H1 (cell line): ENCODE measurements around the gene TRIM44. TPM values are rescaled to one million over a fixed set of nuclear protein-coding genes. Genes with fewer than 3 reads are reported as not detected.

Experiments used
- CTCF ChIA-PET: fragments of 300-600 bp; sonication (Branson Sonifier 250); formaldehyde crosslinking; loops from one replicate; lab custom pipeline; 2021; ENCODE audit not compliant: partially characterized antibody; lab: Charles Lee
- POLR2A ChIA-PET: fragments of 300-600 bp; sonication (Branson Sonifier 250); formaldehyde crosslinking; loops from one replicate; lab custom pipeline; 2021; ENCODE audit warnings: inconsistent platforms; ENCODE audit not compliant: partially characterized antibody; lab: Charles Lee
- DNase-seq, 2 experiments: peaks; one replicate each; pipeline versions ENCODE4 v3.0.0 to v3.0.0-alpha.2; 2010 to 2022; ENCODE audit warnings: low spot score in 2 of 2, low read depth in 1 of 2, mixed read lengths in 1 of 2
- FAIRE-seq: peaks from 2 replicates; lab custom pipeline; 2011; peaks lifted over from hg19 to GRCh38; lab: Jason Lieb, UNC
- H2AFZ ChIP-seq: 2 replicates; pipeline ENCODE4 v1.8.1; 2012; ENCODE audit warnings: low read length, inconsistent platforms
- H2AK5ac ChIP-seq: 2 replicates; pipeline ENCODE4 v1.6.1; 2013; ENCODE audit warnings: low read depth, low read length
- H2BK120ac ChIP-seq: replicated peaks from 2 replicates; pipeline ENCODE3; 2013; ENCODE audit warnings: low read depth, low read length, inconsistent platforms
- H2BK12ac ChIP-seq: 2 replicates; pipeline ENCODE4 v1.6.1; 2013; ENCODE audit warnings: low read depth, low read length
- H2BK15ac ChIP-seq: 2 replicates; pipeline ENCODE4 v1.6.1; 2013; ENCODE audit warnings: low read length
- H2BK20ac ChIP-seq: 2 replicates; pipeline ENCODE4 v1.6.1; 2013; ENCODE audit warnings: low read length
- H2BK5ac ChIP-seq: 2 replicates; pipeline ENCODE4 v1.6.1; 2013; ENCODE audit warnings: low read depth, low read length
- H3K14ac ChIP-seq: 2 replicates; pipeline ENCODE4 v1.6.1; 2013; ENCODE audit warnings: inconsistent platforms; ENCODE audit not compliant: insufficient read length
- H3K18ac ChIP-seq: 2 replicates; pipeline ENCODE4 v1.6.1; 2013; ENCODE audit warnings: low read length; ENCODE audit errors: extremely low read depth
- H3K23ac ChIP-seq: 2 replicates; pipeline ENCODE4 v1.6.1; 2013; ENCODE audit warnings: inconsistent platforms; ENCODE audit not compliant: insufficient read length
- H3K23me2 ChIP-seq: 2 replicates; pipeline ENCODE4 v1.6.1; 2013; ENCODE audit warnings: low read depth, low read length
- H3K27ac ChIP-seq: 2 replicates; pipeline ENCODE4 v1.6.1; 2011; ENCODE audit warnings: low read depth, low read length, inconsistent platforms
- H3K27me3 ChIP-seq, 4 experiments: replicated peaks in 1 of 4; 1 replicate in 1 of 4; 2 replicates in 3 of 4; pipeline versions ENCODE4 v1.6.1 to v1.8.1; 2011 to 2013; ENCODE audit warnings: low read length in 3 of 4, mild to moderate bottlenecking in 3 of 4, inconsistent platforms in 2 of 4, mixed read lengths in 2 of 4, moderate library complexity in 1 of 4; ENCODE audit not compliant: control insufficient read depth in 3 of 4, insufficient read depth in 3 of 4; ENCODE audit errors: extremely low read depth in 1 of 4
- H3K36me3 ChIP-seq, 4 experiments: 2 replicates each; pipeline versions ENCODE4 v1.6.1 to v1.8.1; 2011 to 2013; ENCODE audit warnings: mild to moderate bottlenecking in 4 of 4, low read length in 3 of 4, moderate library complexity in 2 of 4, control low read depth in 1 of 4, inconsistent platforms in 1 of 4; ENCODE audit not compliant: insufficient read depth in 4 of 4, control insufficient read depth in 2 of 4
- H3K4ac ChIP-seq: replicated peaks from 2 replicates; pipeline ENCODE3; 2013; ENCODE audit warnings: low read length, low read depth, mixed read lengths, inconsistent platforms; ENCODE audit not compliant: insufficient read length
- H3K4me1 ChIP-seq, 4 experiments: replicated peaks in 1 of 4; 1 replicate in 1 of 4; 2 replicates in 3 of 4; pipeline versions ENCODE4 v1.6.1 to v1.8.1; 2011 to 2013; ENCODE audit warnings: low read length in 3 of 4, inconsistent platforms in 2 of 4, mixed read lengths in 1 of 4; ENCODE audit not compliant: insufficient read depth in 4 of 4, control insufficient read depth in 3 of 4
- H3K4me2 ChIP-seq, 2 experiments: 2 replicates each; pipeline versions ENCODE4 v1.6.1 to v1.8.1; 2011 to 2013; ENCODE audit warnings: low read depth in 2 of 2, low read length in 2 of 2, control low read depth in 1 of 2, inconsistent platforms in 1 of 2, mild to moderate bottlenecking in 1 of 2; ENCODE audit not compliant: insufficient read depth in 1 of 2
- H3K4me3 ChIP-seq, 4 experiments: fragments of 200-600, 300-600 bp in 1 of 4; sonication (generic), shearing (Covaris generic), sonication (Bioruptor Twin) in 1 of 4; 2 replicates each; pipeline versions ENCODE4 v1.5.1 to v1.8.1; 2011 to 2016; ENCODE audit warnings: low read length in 4 of 4, low read depth in 3 of 4, control low read depth in 2 of 4, inconsistent platforms in 2 of 4, mild to moderate bottlenecking in 2 of 4, mixed read lengths in 1 of 4, moderate library complexity in 1 of 4; ENCODE audit not compliant: insufficient read depth in 2 of 4; ENCODE audit errors: extremely low read depth in 1 of 4
- H3K56ac ChIP-seq: replicated peaks from 2 replicates; pipeline ENCODE3; 2013; ENCODE audit warnings: low read depth, mild to moderate bottlenecking, mixed read lengths, low read length, inconsistent platforms; ENCODE audit not compliant: insufficient read length
- H3K79me1 ChIP-seq: 2 replicates; pipeline ENCODE4 v1.6.1; 2013; ENCODE audit warnings: low read depth, low read length, control low read depth
- H3K79me2 ChIP-seq, 2 experiments: 2 replicates each; pipeline versions ENCODE4 v1.6.1 to v1.8.1; 2012 to 2013; ENCODE audit warnings: low read length in 2 of 2, mild to moderate bottlenecking in 2 of 2, inconsistent platforms in 1 of 2; ENCODE audit not compliant: insufficient read depth in 2 of 2, control insufficient read depth in 1 of 2
- H3K9ac ChIP-seq, 4 experiments: replicated peaks in 1 of 4; 1 replicate in 1 of 4; 2 replicates in 3 of 4; pipeline versions ENCODE4 v1.6.1 to v1.8.1; 2011 to 2013; ENCODE audit warnings: low read depth in 3 of 4, low read length in 3 of 4, control low read depth in 2 of 4, mild to moderate bottlenecking in 2 of 4, moderate library complexity in 2 of 4, inconsistent platforms in 1 of 4; ENCODE audit errors: extremely low read depth in 1 of 4
- H3K9me3 ChIP-seq, 2 experiments: 2 replicates each; pipeline versions ENCODE4 v1.6.1 to v1.8.1; 2012 to 2013; ENCODE audit warnings: mild to moderate bottlenecking in 2 of 2, moderate library complexity in 2 of 2, control low read depth in 1 of 2, inconsistent platforms in 1 of 2, low read depth in 1 of 2, low read length in 1 of 2, mixed read lengths in 1 of 2; ENCODE audit not compliant: insufficient read depth in 2 of 2
- H4K20me1 ChIP-seq, 2 experiments: replicated peaks in 1 of 2; 2 replicates each; pipeline versions ENCODE3 to v1.8.1; 2011 to 2013; ENCODE audit warnings: inconsistent platforms in 2 of 2, low read length in 2 of 2, mild to moderate bottlenecking in 1 of 2; ENCODE audit not compliant: insufficient read depth in 2 of 2, control insufficient read depth in 1 of 2
- H4K5ac ChIP-seq: 2 replicates; pipeline ENCODE4 v1.6.1; 2013; ENCODE audit warnings: low read length, low read depth, mixed read lengths, inconsistent platforms; ENCODE audit not compliant: insufficient read length
- H4K8ac ChIP-seq: 2 replicates; pipeline ENCODE4 v1.8.0; 2013; ENCODE audit warnings: mild to moderate bottlenecking, moderate library complexity, low read length, inconsistent platforms; ENCODE audit not compliant: insufficient read depth; ENCODE audit errors: extremely low read depth
- H4K91ac ChIP-seq: replicated peaks from 2 replicates; pipeline ENCODE3; 2013; ENCODE audit warnings: low read length, mixed read lengths, inconsistent platforms; ENCODE audit not compliant: insufficient read length
- EP300 ChIP-seq, 2 experiments: IDR thresholded peaks; 1 replicate in 1 of 2; 2 replicates in 1 of 2; pipeline ENCODE4 v1.6.1; 2011 to 2012; ENCODE audit warnings: low read depth in 2 of 2, low read length in 2 of 2, mild to moderate bottlenecking in 2 of 2, borderline replicate concordance in 1 of 2, inconsistent platforms in 1 of 2, moderate library complexity in 1 of 2
- TAF7 ChIP-seq: optimal IDR thresholded peaks from 2 replicates; pipeline ENCODE3; 2011; ENCODE audit warnings: low read depth, mild to moderate bottlenecking, inconsistent platforms, low read length, moderate library complexity, borderline replicate concordance
- WGBS, 2 experiments: shearing (Covaris generic) in 1 of 2; methylation state at CpG; one replicate each; pipeline versions ENCODE4 v1.1.6 to v1.1.7; 2013 to 2015; ENCODE audit warnings: low lambda C conversion rate in 2 of 2, mixed read lengths in 2 of 2, inconsistent platforms in 1 of 2, low coverage in 1 of 2, missing lambda C conversion rate in 1 of 2; ENCODE audit not compliant: insufficient replicate concordance in 2 of 2, insufficient coverage in 1 of 2, insufficient read length in 1 of 2; ENCODE audit errors: extremely low coverage in 1 of 2, missing lambda C conversion rate in 1 of 2; 5-methylcytosine and 5-hydroxymethylcytosine counted together
- polyA plus RNA-seq, 7 experiments: library from polyadenylated mRNA; depleted of rRNA in 3 of 7; stranded (reverse) in 5 of 7; unstranded in 2 of 7; fragments of >200 nt in 5 of 7; fragments of 200-250 nt in 2 of 7; gene quantifications; 1 replicate in 5 of 7; 2 replicates in 1 of 7; 4 replicates in 1 of 7; pipeline versions ENCODE4 v1.2.1 to v1.2.3, GENCODE V29; 2011 to 2013; ENCODE audit warnings: missing spikeins in 2 of 7, mixed read lengths in 2 of 7
- total RNA-seq: library from RNA; stranded (reverse); fragmentation: NEBNext Ultra II Directional; extraction: Animal tissue kit (Norgen Biotek cat#: 25700); gene quantifications from 2 replicates; pipeline ENCODE4 v1.2.1, GENCODE V29; 2021

Gene TRIM44
- total and polyA plus RNA-seq, 2 of the 8 experiments (the other 6 are each of a cell fraction or from before 2014, with no cell fraction given), result 13.9 to 34.4 TPM

DNA sequence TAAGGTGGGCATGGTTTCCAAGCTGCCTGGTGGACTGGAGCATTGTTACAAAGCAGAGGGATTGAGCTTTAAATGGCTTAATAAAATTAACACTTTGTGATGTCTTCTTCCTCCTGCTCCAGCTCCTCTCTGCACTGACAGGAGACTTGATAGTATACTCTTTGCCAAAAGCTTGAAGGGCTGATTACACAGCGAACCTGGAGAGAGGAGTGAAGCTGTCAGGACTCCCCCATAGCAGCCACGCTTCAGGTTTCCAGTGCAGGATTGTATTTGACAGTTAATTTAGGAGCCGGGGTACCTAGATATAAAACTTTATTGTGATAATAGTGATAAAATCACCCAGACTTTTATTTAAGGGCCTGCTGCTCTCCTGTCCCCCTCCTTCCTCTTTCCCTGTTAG lies 50.0 kb downstream of the TRIM44 start:
- Histone ChIP-seq H3K23me2 (no peaks in the 10 kb centered on the region; the same call in 1 of the 2 replicates), H4K5ac (no peak overlapping the region), H4K20me1 (peaks cover 0 to 2% of the 10 kb centered on the region in 2 experiments), H3K4me2 (no peak overlapping the region), H2BK12ac (no peak overlapping the region), H4K91ac (no peak overlapping the region), H2AK5ac (no peak overlapping the region), H3K23ac (no peak overlapping the region), H2AFZ (no peak overlapping the region), H4K8ac (no peak overlapping the region), H3K79me1 (no peaks in the 10 kb centered on the region), H2BK5ac (no peak overlapping the region), H3K4ac (no peak overlapping the region), H3K36me3 (no peaks in the 10 kb centered on the region), H2BK20ac (no peak overlapping the region), H3K4me1 (no peaks in the 10 kb centered on the region; a peak in 1 of 7 replicates), H3K9ac (no peak overlapping the region), H3K4me3 (no peak overlapping the region), H2BK120ac (no peak overlapping the region), H3K79me2 (no peaks in the 10 kb centered on the region), H3K9me3 (no peaks in the 10 kb centered on the region), H3K18ac (no peak overlapping the region), H2BK15ac (no peak overlapping the region), H3K14ac (no peak overlapping the region), H3K56ac (no peak overlapping the region), H3K27ac (no peak overlapping the region), H3K27me3 (no peaks in the 10 kb centered on the region)
- CTCF ChIA-PET, result interaction anchor here (0.6 to 1.2 kb wide), 6 partner anchors 33 to 438 kb away, joined by 3 to 6 read pairs (median 4); no protein-coding TSS in a partner anchor
- POLR2A ChIA-PET, result no interaction called here
- FAIRE-seq (no peak), DNase-seq (no peak)
- WGBS, 2 experiments, result 88% methylated on average over 3 of the region's 3 CpGs; no CpG with 5 or more reads in 1 of the 2 experiments
- TF ChIP-seq TAF7 (no peak), EP300 (IDR thresholded peaks at IDR 0.05; ENCODE audit: borderline replicate concordance in 1 of 2, low read depth in 2 of 2, low read length in 2 of 2) (no peak)
